Astrocyte (in vitro differentiated cells and primary cell): Measurements from ENCODE around the gene C1QTNF3. TPM values are rescaled to one million over a fixed set of nuclear protein-coding genes. Genes with fewer than 3 reads are reported as not detected.

Experiments
- DNase-seq: peaks from one replicate; pipeline ENCODE4 v3.0.0-alpha.2; 2010; ENCODE audit warnings: low read depth
- FAIRE-seq: peaks from 2 replicates; lab custom pipeline; 2011; peaks lifted over from hg19 to GRCh38; lab: Jason Lieb, UNC
- H2AFZ ChIP-seq: 2 replicates; pipeline ENCODE4 v1.6.0; 2012; ENCODE audit warnings: low read depth, low read length, inconsistent platforms
- H3K27ac ChIP-seq: 2 replicates; pipeline ENCODE4 v1.5.1; 2011; ENCODE audit warnings: low read depth, low read length, inconsistent platforms
- H3K27me3 ChIP-seq: 2 replicates; pipeline ENCODE4 v1.6.0; 2011; ENCODE audit warnings: low read length, inconsistent platforms; ENCODE audit not compliant: insufficient read depth
- H3K36me3 ChIP-seq: 2 replicates; pipeline ENCODE4 v1.5.1; 2011; ENCODE audit warnings: low read length, inconsistent platforms; ENCODE audit not compliant: insufficient read depth
- H3K4me1 ChIP-seq: 2 replicates; pipeline ENCODE4 v1.5.1; 2011; ENCODE audit warnings: low read length, inconsistent platforms; ENCODE audit not compliant: insufficient read depth
- H3K4me2 ChIP-seq: 2 replicates; pipeline ENCODE4 v1.6.0; 2012; ENCODE audit warnings: low read length, inconsistent platforms
- H3K4me3 ChIP-seq: 2 replicates; pipeline ENCODE4 v1.5.1; 2011; ENCODE audit warnings: low read depth, mild to moderate bottlenecking, low read length, inconsistent platforms; ENCODE audit not compliant: insufficient read depth
- H3K79me2 ChIP-seq: 2 replicates; pipeline ENCODE4 v1.6.0; 2012; ENCODE audit warnings: mild to moderate bottlenecking, low read length, inconsistent platforms; ENCODE audit not compliant: insufficient read depth
- H3K9ac ChIP-seq: 2 replicates; pipeline ENCODE4 v1.6.0; 2012; ENCODE audit warnings: mild to moderate bottlenecking, low read length, inconsistent platforms
- H3K9me3 ChIP-seq: 2 replicates; pipeline ENCODE4 v1.5.1; 2012; ENCODE audit warnings: low read depth, mild to moderate bottlenecking, low read length, inconsistent platforms; ENCODE audit not compliant: insufficient read depth
- H4K20me1 ChIP-seq: 2 replicates; pipeline ENCODE4 v1.6.0; 2012; ENCODE audit warnings: low read length, inconsistent platforms; ENCODE audit not compliant: insufficient read depth
- H3K27ac Mint-ChIP-seq: one replicate; pipeline ENCODE4 v1.8.0; 2021; ENCODE audit warnings: mild to moderate bottlenecking, mixed read lengths; ENCODE audit not compliant: unreplicated experiment
- H3K27me3 Mint-ChIP-seq: one replicate; pipeline ENCODE4 v1.8.0; 2021; ENCODE audit warnings: low read depth, mixed read lengths; ENCODE audit not compliant: unreplicated experiment
- H3K36me3 Mint-ChIP-seq: one replicate; pipeline ENCODE4 v1.8.0; 2021; ENCODE audit warnings: low read depth, mixed read lengths; ENCODE audit not compliant: unreplicated experiment
- H3K4me1 Mint-ChIP-seq: one replicate; pipeline ENCODE4 v1.8.0; 2021; ENCODE audit warnings: low read depth, mixed read lengths; ENCODE audit not compliant: unreplicated experiment
- H3K4me3 Mint-ChIP-seq: one replicate; pipeline ENCODE4 v1.8.0; 2021; ENCODE audit warnings: mild to moderate bottlenecking, moderate library complexity, mixed read lengths; ENCODE audit not compliant: unreplicated experiment
- H3K9me3 Mint-ChIP-seq: one replicate; pipeline ENCODE4 v1.8.0; 2021; ENCODE audit warnings: mild to moderate bottlenecking, mixed read lengths; ENCODE audit not compliant: unreplicated experiment
- CTCF ChIP-seq: IDR thresholded peaks from 2 replicates; pipeline ENCODE4 v1.5.1; 2011; ENCODE audit warnings: low read depth, mild to moderate bottlenecking, inconsistent platforms, low read length, moderate library complexity; ENCODE audit not compliant: insufficient read depth
- EZH2 ChIP-seq: IDR thresholded peaks from 2 replicates; pipeline ENCODE4 v1.6.1; 2012; ENCODE audit warnings: mild to moderate bottlenecking, low read length, inconsistent platforms; ENCODE audit not compliant: insufficient read depth
- total RNA-seq: library from RNA; stranded (reverse); gene quantifications from 2 replicates; pipeline ENCODE4 v1.2.1, GENCODE V29; 2021

The C1QTNF3 gene
- total RNA-seq, 1 donor from 2014 or later: 0.95 TPM

GRCh38 chr5:33995865-33996264 is 47.1 kb downstream of the C1QTNF3 start:
- H3K27me3 Mint-ChIP-seq: no peaks in the 10 kb centered on the region
- no peak overlapping the region for H3K4me3 ChIP-seq
- H3K4me2 ChIP-seq: no peak overlapping the region
- H2AFZ ChIP-seq: no peak overlapping the region
- H3K4me1 ChIP-seq: peaks cover under 1% of the 10 kb centered on the region
- peaks cover 4% of the 10 kb centered on the region for H3K36me3 Mint-ChIP-seq
- no peak for TF ChIP-seq CTCF
- TF ChIP-seq EZH2: no peak
- no peaks in the 10 kb centered on the region for H3K79me2 ChIP-seq
- no peaks in the 10 kb centered on the region for H3K9me3 Mint-ChIP-seq
- H3K4me3 Mint-ChIP-seq: no peak overlapping the region
- no peak overlapping the region for H3K27ac ChIP-seq
- DNase-seq (no peak), FAIRE-seq (no peak)
- no peaks in the 10 kb centered on the region for H4K20me1 ChIP-seq
- no peak overlapping the region for H3K9ac ChIP-seq
- H3K36me3 ChIP-seq: peaks cover 2% of the 10 kb centered on the region
- peaks cover 13% of the 10 kb centered on the region for H3K4me1 Mint-ChIP-seq
- no peaks in the 10 kb centered on the region for H3K27me3 ChIP-seq
- H3K27ac Mint-ChIP-seq: peak overlapping the region; percentile 78
- H3K9me3 ChIP-seq: no peaks in the 10 kb centered on the region

GRCh38 chr5:33994845-33995244 is 48.2 kb downstream of the C1QTNF3 start:
- Histone ChIP-seq H3K79me2 (no peaks in the 10 kb centered on the region), H3K27ac (no peak overlapping the region), H3K9ac (no peak overlapping the region), H3K4me2 (no peak overlapping the region), H3K4me3 (no peak overlapping the region), H4K20me1 (no peaks in the 10 kb centered on the region), H3K4me1 (no peaks in the 10 kb centered on the region), H2AFZ (no peak overlapping the region), H3K9me3 (no peaks in the 10 kb centered on the region), H3K27me3 (no peaks in the 10 kb centered on the region), H3K36me3 (peaks cover 2% of the 10 kb centered on the region)
- no peaks in the 10 kb centered on the region for H3K27me3 Mint-ChIP-seq
- DNase-seq: peak; percentile 45
- H3K4me3 Mint-ChIP-seq: no peak overlapping the region
- H3K36me3 Mint-ChIP-seq: peaks cover 4% of the 10 kb centered on the region
- peak overlapping the region; percentile 83 for H3K27ac Mint-ChIP-seq
- H3K4me1 Mint-ChIP-seq: peaks cover 13% of the 10 kb centered on the region
- TF ChIP-seq EZH2 (no peak), CTCF (no peak)
- no peaks in the 10 kb centered on the region for H3K9me3 Mint-ChIP-seq
- no peak for FAIRE-seq

GRCh38 chr5:33992864-33993263 is 50.1 kb downstream of the C1QTNF3 start:
- H4K20me1 ChIP-seq: no peaks in the 10 kb centered on the region
- Mint-ChIP-seq H3K36me3 (peaks cover 13% of the 10 kb centered on the region), H3K27ac (no peak overlapping the region), H3K4me3 (no peak overlapping the region), H3K4me1 (peaks cover 16% of the 10 kb centered on the region), H3K9me3 (no peaks in the 10 kb centered on the region), H3K27me3 (no peaks in the 10 kb centered on the region)
- peaks cover 9% of the 10 kb centered on the region for H3K36me3 ChIP-seq
- no peak overlapping the region for H3K9ac ChIP-seq
- DNase-seq (no peak), FAIRE-seq (no peak)
- H3K9me3 ChIP-seq: no peaks in the 10 kb centered on the region
- no peak for TF ChIP-seq EZH2
- H3K27ac ChIP-seq: no peak overlapping the region
- no peak overlapping the region for H3K4me3 ChIP-seq
- no peak overlapping the region for H2AFZ ChIP-seq
- H3K79me2 ChIP-seq: no peaks in the 10 kb centered on the region
- H3K27me3 ChIP-seq: no peaks in the 10 kb centered on the region
- no peak overlapping the region for H3K4me2 ChIP-seq
- no peaks in the 10 kb centered on the region for H3K4me1 ChIP-seq
